Measurements from ENCODE around the gene VGLL3. TPM values are rescaled to one million over a fixed set of nuclear protein-coding genes. Genes with fewer than 3 reads are reported as not detected.

Gene VGLL3
- total RNA-seq, 4 donors from 2014 or later: 23.7 to 45.6 (median 30.5) TPM

- H3K4me3 ChIP-seq: no peak overlapping the region
- no peak for DNase-seq (ENCODE audit: extremely low spot score)
- no peaks in the 10 kb centered on the region for H3K9me3 ChIP-seq
- intact Hi-C loops (cut with DNase I): no loop called here
- no peaks in the 10 kb centered on the region for H3K27me3 ChIP-seq
- TF ChIP-seq POLR2A (IDR thresholded peaks at IDR 0.05; ENCODE audit: low read depth) (no peak), EP300 (IDR thresholded peaks at IDR 0.05) (no peak), POLR2AphosphoS5 (IDR thresholded peaks at IDR 0.05) (no peak)
- TF ChIP-seq, protein P1, sequence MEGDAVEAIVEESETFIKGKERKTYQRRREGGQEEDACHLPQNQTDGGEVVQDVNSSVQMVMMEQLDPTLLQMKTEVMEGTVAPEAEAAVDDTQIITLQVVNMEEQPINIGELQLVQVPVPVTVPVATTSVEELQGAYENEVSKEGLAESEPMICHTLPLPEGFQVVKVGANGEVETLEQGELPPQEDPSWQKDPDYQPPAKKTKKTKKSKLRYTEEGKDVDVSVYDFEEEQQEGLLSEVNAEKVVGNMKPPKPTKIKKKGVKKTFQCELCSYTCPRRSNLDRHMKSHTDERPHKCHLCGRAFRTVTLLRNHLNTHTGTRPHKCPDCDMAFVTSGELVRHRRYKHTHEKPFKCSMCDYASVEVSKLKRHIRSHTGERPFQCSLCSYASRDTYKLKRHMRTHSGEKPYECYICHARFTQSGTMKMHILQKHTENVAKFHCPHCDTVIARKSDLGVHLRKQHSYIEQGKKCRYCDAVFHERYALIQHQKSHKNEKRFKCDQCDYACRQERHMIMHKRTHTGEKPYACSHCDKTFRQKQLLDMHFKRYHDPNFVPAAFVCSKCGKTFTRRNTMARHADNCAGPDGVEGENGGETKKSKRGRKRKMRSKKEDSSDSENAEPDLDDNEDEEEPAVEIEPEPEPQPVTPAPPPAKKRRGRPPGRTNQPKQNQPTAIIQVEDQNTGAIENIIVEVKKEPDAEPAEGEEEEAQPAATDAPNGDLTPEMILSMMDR (IDR thresholded peaks at IDR 0.05): no peak
- 82% methylated on average over 7 of the region's 7 CpGs for WGBS
- no peaks in the 10 kb centered on the region for H3K4me1 ChIP-seq
- no peak overlapping the region for H3K27ac ChIP-seq (replicated peaks in 1 of 4)
- no peaks in the 10 kb centered on the region for H3K36me3 ChIP-seq
Observed at GRCh38 chr3:86929046-86929445, 61.9 kb downstream of the VGLL3 start.

GRCh38 chr3:86923071-86923491 lies 67.9 kb downstream of the VGLL3 start:
- intact Hi-C loops (cut with DNase I): no loop called here
- H3K9me3 ChIP-seq: no peaks in the 10 kb centered on the region
- no peak for TF ChIP-seq EP300 (IDR thresholded peaks at IDR 0.05)
- TF ChIP-seq POLR2A (IDR thresholded peaks at IDR 0.05; ENCODE audit: low read depth): no peak
- TF ChIP-seq POLR2AphosphoS5 (IDR thresholded peaks at IDR 0.05): no peak
- TF ChIP-seq, protein P1 (IDR thresholded peaks at IDR 0.05): no peak
- no peak overlapping the region for H3K4me3 ChIP-seq
- H3K27ac ChIP-seq (replicated peaks in 1 of 4): peak overlapping the region in 1 of 4 donors; percentile 10
- no peaks in the 10 kb centered on the region for H3K27me3 ChIP-seq
- DNase-seq (ENCODE audit: extremely low spot score): no peak
- no peaks in the 10 kb centered on the region for H3K36me3 ChIP-seq
- H3K4me1 ChIP-seq: no peaks in the 10 kb centered on the region
- 43% methylated on average over 3 of the region's 3 CpGs for WGBS

DNA sequence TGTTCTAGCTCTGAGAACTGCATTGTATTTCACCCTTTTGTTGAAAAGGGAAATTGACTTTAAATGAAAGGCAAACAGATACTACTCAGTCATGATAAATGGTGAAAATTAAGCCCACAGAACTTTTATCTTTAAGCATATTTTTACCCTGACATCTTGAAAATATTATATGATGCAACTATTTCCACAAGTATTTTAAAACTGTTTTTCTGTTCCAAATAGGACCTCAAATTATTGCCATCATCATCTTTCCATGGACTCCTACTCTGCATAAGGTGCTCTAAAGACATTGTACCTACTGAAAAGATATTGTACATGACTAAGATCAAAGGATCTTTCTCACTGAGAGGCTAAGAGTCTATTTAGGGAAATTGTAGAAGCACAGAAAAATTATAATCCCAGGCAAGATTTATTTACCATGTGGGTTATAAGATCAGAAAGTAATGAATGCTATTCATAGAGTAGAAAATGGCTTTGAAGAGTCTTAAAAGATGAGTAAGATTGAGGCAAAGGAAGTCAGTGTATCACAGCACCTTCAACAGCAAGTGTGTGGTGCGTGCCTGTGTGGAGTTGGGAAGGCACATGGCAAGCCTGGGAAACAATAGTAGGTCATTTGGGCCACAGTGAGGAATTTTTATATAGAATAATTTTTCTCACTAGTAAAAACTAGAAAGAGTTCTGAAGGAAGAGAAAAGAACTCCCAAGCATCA lies 68.8 kb downstream of the VGLL3 start:
- 43% methylated on average over 1 of the region's 1 CpG for WGBS
- TF ChIP-seq EP300 (IDR thresholded peaks at IDR 0.05) (no peak), POLR2AphosphoS5 (IDR thresholded peaks at IDR 0.05) (no peak), POLR2A (IDR thresholded peaks at IDR 0.05; ENCODE audit: low read depth) (no peak)
- TF ChIP-seq, protein P1 (IDR thresholded peaks at IDR 0.05): no peak
- intact Hi-C loops (cut with DNase I): no loop called here
- Histone ChIP-seq H3K27me3 (no peaks in the 10 kb centered on the region), H3K4me3 (no peak overlapping the region), H3K27ac (replicated peaks in 1 of 4) (no peak overlapping the region), H3K9me3 (no peaks in the 10 kb centered on the region), H3K36me3 (no peaks in the 10 kb centered on the region), H3K4me1 (no peaks in the 10 kb centered on the region)
- no peak for DNase-seq (ENCODE audit: extremely low spot score)

- 45% methylated on average over 3 of the region's 3 CpGs for WGBS
- H3K4me1 ChIP-seq: no peaks in the 10 kb centered on the region
- no peaks in the 10 kb centered on the region for H3K27me3 ChIP-seq
- intact Hi-C loops (cut with DNase I): no loop called here
- no peak overlapping the region for H3K4me3 ChIP-seq
- H3K9me3 ChIP-seq: no peaks in the 10 kb centered on the region
- no peak for DNase-seq (ENCODE audit: extremely low spot score)
- H3K27ac ChIP-seq (replicated peaks in 1 of 4): no peak overlapping the region
- no peak for TF ChIP-seq POLR2AphosphoS5 (IDR thresholded peaks at IDR 0.05)
- no peak for TF ChIP-seq POLR2A (IDR thresholded peaks at IDR 0.05; ENCODE audit: low read depth)
- TF ChIP-seq, protein P1 (IDR thresholded peaks at IDR 0.05): no peak
- no peak for TF ChIP-seq EP300 (IDR thresholded peaks at IDR 0.05)
- H3K36me3 ChIP-seq: no peaks in the 10 kb centered on the region
Observed at GRCh38 chr3:86914670-86915069, 76.3 kb downstream of the VGLL3 start.

GRCh38 chr3:86913160-86913559 lies 77.8 kb downstream of the VGLL3 start:
- DNase-seq (ENCODE audit: extremely low spot score): no peak
- 79% methylated on average over 3 of the region's 3 CpGs for WGBS

More at GRCh38 chr3:86913160-86913559, 77.8 kb downstream of the VGLL3 start:
- TF ChIP-seq EP300 (IDR thresholded peaks at IDR 0.05): no peak
- TF ChIP-seq POLR2A (IDR thresholded peaks at IDR 0.05; ENCODE audit: low read depth): no peak
- TF ChIP-seq, protein P1 (IDR thresholded peaks at IDR 0.05): no peak
- Histone ChIP-seq H3K36me3 (no peaks in the 10 kb centered on the region), H3K4me1 (no peaks in the 10 kb centered on the region), H3K4me3 (no peak overlapping the region), H3K27me3 (no peaks in the 10 kb centered on the region), H3K9me3 (no peaks in the 10 kb centered on the region), H3K27ac (replicated peaks in 1 of 4) (no peak overlapping the region)
- intact Hi-C loops (cut with DNase I): no loop called here
